ENCODE measurements around the gene PTPN4.

GRCh38 chr2:119849838-119850565 lies 90.3 kb downstream of the PTPN4 start:
- TF ChIP-seq POU6F1 (CRISPR knock-in tag; IDR thresholded peaks at IDR 0.05; ENCODE audit: borderline replicate concordance, low read depth) (no peak), ZFP30 (CRISPR knock-in tag; IDR thresholded peaks at IDR 0.05) (no peak), ZC3H10 (CRISPR knock-in tag; IDR thresholded peaks at IDR 0.05) (no peak), PATZ1 (CRISPR knock-in tag; IDR thresholded peaks at IDR 0.05; ENCODE audit: borderline replicate concordance) (no peak), ZNF8 (CRISPR knock-in tag; IDR thresholded peaks at IDR 0.05) (no peak), BACH2 (CRISPR knock-in tag; IDR thresholded peaks at IDR 0.05; ENCODE audit: borderline replicate concordance) (no peak), RARB (CRISPR knock-in tag; IDR thresholded peaks at IDR 0.05) (no peak), ISL1 (CRISPR knock-in tag; IDR thresholded peaks at IDR 0.05) (no peak), ZNF565 (CRISPR knock-in tag; conservative IDR thresholded peaks at IDR 0.05; ENCODE audit: low read depth) (no peak), PPARA (CRISPR knock-in tag; IDR thresholded peaks at IDR 0.05; ENCODE audit: borderline replicate concordance) (no peak), ESRRG (CRISPR knock-in tag; IDR thresholded peaks at IDR 0.05) (no peak)
